DMS53 (cell line): ENCODE results near the gene NTM.

Experiments
- DNase-seq: peaks from one replicate; lab custom pipeline; 2025; lab: John Stamatoyannopoulos, UW

NTM gene

DNA sequence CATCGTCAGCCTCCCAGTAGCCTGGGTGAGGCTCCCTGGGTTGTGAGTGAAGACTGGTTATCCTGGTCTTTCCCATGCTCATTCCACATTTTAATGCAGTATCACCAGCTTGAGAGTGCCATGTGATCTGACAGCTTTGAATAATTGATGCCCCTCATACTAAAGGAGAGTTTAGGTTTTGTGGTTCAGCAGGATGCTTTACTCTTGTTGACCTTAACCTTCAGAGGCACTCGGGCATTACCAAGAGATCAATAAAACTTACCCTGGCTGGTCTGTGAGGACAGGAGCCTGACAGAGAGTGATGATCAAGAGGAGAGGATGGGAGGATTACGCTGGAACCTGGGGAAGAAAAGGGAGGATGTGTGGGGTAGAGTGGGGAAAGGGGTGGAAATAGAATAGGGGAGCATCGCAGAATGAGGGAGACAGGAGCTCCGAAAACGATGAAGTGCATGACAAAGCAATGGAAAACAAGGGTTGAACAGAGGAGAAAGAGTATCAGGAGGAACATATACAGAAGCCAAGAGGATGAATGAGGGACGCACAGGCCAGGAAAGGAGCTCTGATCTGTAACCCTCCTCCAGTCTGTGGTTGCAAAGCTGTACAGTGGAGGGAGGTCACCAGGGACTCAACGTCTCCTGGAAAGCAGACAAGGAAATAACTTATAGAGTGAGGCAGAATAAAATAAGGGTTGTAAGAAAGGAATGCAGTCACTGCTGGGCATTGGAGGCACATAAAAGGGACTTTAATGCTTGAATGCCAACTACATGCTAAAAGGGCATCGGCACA, 594.5 kb downstream of the NTM start:
- DNase-seq, result no peak

DNA sequence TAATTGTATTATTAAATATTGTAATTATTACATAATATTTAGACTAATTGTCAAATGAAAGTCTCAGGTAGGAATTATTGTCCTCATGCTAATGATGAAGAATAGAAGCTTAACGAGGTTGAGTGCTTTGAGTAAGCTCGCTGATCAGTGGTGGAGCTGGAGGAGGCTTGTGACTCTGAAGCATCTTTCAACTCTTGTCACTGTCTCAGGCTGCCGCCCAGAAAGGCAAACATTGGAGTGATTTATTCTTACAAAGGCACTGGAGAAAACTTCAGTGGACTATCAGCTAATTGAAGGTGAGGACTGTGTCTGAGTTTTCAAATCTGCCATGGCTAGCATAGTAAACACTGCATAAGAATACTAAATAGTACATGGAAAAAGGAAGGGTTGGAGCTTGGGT, 595.1 kb downstream of the NTM start:
- DNase-seq, result no peak

DNA sequence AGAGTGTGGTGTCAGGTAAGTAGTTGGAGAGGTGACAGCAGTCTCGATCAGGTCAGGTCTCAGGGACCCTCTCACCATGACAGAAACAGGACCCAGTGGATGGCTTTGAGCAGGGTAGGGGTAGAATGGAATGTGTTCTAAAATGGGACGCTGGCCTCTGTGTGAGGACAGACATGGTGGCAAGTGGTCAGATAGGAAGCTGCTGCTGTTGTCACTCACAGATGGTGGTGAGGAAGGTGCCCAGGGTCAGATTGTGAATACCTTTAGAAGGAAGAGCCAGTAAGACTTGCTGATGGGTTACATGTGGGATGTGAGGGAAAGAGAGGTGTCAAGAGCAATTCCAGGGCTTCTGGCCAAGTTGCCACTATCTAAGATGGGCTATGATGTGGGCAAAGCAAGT, 596.3 kb downstream of the NTM start:
- DNase-seq, result no peak

DNA sequence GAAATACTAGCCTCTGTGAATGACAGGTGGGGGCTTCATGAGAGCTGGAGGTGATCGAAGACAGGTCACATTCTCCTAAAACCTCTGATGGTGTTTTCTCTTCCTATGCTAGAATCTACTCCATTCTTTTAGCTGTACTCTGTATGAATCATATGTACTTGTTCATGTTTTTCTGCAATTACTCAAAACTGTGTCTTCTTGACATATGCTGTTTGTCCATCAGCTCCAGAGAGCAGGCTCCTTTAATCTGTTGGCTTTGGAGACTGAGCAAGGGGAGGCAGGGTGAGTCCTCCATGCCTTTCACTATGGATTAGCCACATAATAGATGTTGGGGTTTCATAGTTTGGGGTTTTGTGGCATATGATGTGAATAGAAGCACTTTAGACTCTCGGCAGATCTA, 598.8 kb downstream of the NTM start:
- DNase-seq, result no peak

DNA sequence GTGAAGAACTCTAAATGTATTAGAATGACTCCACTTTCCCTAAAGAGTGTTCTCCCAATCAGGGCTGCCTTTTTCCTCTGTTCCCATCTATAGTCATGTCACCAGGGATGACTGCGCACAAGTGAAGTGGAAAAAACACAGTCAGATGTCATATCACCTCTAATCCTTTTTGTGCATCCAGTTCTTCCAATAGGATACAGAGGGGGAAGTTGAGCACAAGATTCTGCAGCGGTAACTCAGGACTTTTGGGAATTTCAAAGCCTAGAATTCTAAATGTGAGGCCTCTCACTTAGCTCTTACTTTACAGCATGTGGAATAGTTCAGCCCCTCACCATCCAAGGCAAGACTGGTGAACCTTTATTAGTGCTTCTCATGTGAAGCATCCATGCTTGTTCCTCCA, 602.6 kb downstream of the NTM start:
- no peak for DNase-seq

DNA sequence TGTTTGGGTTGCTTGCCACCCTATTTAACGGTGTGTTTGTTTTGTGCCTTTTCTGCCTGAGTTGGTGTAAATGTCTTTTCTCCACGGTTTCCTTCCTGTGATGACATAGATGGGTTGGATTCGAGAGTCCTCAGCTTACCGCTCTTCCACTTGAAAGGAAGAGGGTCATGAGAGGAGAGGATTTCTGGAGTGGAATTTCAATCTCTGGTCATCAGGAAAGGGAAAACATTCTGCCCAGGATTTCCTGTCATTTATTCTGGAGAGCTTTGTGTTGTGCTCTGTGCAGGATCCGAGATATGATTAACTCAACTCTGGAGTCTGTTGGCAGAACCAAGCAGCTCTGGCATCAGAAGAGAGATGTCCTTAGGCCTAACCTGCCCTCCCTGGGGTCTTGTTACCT, 605.2 kb downstream of the NTM start:
- peak; percentile 79 for DNase-seq

DNA sequence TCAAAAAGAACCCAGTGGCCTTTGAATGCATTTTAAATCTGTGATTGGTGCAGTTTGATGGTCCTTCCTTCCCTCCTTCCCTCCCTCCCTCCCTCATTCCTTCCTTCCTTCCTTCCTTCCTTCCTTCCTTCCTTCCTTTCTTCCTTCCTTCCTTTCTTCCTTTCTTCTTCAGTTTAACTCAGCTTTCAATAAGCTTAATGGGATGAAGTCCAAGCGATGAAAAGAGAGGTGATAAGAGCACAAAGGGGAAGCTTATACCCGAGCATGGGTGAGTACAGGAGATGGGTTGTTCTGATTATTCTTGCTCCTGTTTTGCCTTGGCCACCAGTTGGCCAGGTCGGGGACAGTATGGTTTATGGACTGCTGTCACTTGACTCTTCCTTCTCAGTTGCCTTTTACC, 605.6 kb downstream of the NTM start:
- no peak for DNase-seq

DNA sequence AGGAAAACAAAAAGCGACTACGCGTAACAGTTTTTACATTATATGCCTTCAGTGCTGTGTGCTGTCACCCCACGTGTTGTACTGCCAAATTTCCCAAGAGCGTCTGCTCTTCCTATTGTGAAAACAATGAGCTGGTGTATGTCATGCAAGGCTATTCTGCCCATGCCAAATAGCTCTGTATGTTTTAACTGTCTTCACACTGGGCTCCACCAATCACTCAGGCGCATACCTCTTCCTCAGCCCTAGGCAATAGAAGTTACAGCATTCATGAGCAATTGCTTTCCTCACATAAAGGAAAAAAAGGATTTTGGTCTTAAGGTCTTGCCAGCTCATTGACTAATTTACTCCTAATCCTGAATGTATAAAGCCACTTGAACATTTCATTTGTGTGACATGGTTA, 606.8 kb downstream of the NTM start:
- DNase-seq, result no peak

DNA sequence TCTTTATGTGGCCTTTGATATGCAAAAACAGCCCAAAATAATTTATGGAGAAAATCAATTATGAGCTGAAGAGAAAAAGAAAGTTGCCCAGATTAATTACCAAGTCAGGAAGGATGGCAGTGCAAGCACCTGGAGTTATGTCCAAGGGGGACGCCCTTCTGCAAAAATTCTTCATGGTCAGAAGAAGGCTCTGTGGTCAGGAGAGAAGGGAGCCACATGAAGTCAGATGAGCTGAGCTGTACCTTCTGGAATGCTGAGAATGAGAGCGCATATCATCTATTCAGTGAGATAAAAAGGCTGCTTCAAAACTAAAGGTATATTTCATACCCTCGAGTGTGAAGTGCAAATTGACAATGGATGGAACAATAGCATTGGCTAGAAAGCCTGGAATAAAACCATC, 607.4 kb downstream of the NTM start:
- no peak for DNase-seq

DNA sequence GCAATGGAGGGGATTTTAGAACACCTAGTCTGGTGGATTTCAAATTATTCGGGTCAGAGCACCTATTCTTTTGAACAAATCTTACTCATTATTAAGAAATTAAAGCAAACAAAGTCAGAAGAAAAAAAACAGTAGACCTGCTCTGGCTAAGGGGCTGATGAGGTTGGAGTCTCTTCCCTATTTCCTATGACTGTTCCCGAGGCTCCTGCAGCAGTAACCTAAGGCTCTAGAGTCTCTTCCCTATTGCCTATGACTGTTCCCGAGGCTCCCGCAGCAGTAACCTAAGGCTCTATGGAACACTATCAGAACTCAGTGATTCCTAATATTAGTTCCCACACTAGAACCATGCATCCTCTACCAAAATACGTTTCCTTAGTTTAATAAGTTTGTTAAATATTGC, 607.9 kb downstream of the NTM start:
- no peak for DNase-seq

DNA sequence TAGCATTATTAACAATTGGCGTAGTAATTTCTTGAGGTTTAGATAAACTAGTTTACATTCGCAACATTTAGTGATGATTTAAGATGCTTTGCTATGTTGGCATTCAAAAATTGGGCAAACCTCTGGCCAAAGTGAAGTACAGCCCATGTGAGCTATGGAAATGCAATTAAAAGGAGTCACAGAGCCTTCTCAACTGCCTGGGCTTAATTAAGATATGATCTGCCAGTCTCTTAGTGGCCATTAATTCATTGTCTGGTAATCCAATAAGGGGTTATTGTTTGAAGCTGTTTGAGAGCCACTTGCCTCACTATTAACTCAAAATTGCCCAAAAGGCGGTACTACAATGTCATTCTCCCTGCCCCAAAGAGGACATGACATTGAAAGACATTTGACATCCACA, 608.9 kb downstream of the NTM start:
- no peak for DNase-seq

DNA sequence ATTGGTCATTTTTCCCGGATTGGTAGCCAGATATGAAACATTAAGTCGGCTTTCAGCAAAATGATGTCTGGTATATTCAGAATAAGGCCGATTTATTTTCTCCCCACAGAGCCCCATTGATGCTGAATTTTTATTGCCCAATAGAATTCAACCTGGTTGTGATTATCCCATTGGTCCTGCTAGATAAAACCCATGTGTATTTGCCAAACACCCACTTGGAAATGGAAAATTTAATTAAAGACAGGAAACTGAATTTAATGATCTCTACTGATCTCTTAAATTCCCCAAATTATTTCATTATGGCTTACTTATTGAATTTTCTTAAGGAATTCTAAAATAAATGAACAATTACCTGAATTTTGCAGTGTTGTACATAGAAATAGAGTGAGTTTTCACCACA, 609.8 kb downstream of the NTM start:
- no peak for DNase-seq

DNA sequence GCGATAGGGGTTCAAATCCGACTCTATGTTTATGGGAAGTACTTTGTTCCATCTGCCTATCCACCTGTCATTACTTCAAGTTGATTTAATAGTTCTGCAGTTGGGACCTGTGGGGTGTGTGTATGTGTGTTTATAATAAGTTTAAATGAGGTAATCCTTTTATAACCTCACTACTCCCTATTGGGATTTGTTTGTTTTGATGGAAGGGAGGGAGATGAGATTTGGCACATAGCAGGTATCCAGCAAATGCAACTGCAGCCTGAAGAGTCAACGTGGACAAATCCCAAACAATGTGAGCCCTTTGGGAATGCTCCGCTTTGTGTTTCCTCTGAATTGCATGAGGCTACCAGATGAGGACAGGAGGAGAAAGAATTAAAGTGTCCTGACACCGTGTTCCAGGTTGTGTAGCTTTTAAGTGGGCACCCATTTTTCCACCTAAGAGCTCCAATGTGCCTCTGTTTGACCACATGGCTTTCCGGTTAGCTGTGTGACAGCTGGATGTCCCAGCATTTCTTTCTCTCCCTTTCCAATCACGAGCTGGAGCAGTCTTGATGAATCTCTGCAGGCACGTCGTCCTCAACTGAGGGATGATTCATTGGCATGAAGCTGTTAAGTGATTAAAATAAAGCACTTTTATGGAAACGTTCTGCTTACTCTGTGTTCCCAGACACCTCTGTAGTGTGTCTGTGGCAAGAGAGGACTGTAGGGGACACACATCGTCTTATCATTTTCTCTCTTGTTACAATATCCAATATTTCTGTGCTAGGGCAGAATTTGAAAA, 610.7 kb downstream of the NTM start:
- DNase-seq, result no peak

DNA sequence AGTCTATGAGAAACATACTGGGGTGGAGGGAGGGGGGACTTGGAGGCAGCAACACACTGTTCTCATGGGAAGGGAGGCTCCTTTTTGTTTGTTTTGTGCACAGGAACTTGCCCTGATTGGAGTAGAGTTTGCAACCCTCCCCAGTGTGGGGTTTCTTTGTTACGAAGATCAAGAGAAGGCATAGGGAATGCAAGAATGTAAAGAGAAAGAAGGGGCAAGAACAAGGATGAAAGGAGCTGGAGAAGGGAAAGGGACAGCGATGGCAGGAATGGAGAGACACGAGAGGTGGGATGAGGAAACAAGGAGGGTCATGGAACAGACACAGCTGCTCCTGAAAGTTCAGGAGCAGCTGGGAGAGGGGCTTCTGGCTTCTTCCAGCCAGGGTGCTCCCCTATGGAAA, 611.7 kb downstream of the NTM start:
- no peak for DNase-seq

DNA sequence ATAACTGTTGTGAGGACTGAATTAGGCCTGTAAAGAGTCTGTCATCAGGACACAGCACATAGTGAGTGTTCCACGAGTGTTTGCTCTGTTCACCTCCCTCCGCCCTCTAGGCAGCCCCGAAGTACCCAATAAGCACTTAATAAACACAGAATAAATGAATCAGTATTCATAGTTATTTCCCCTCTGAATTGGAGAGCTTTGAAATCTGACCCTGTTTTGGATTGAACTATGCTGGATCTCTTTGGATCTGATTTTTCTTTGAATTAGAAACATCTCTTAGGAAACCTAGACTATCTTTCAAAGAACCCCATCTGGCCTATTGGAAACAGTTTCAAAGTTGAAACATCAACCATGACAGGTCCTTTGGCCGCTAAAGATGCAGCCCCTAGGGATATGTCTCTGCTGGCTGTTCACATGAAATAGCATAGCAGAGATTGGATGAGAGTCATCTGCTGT, 615.5 kb downstream of the NTM start:
- no peak for DNase-seq

DNA sequence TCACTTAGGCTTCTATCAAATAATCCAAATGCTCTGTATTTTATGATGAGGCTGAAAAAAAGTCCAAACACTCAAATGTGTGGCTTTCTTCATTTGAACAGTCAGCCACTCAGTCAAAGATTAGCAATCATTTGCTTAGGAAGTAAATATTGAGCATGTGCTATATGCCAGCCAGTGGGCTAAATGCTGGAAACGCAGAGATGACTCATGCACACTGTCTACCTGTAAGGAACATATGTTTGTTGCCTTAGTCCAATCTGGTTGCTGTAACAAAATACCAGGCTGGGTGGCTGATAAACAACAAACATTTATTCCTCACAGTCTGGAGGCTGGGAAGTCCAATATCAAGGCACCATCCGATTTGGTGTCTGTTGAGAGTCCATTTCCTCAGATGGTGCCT, 617.3 kb downstream of the NTM start:
- peak; percentile 74 for DNase-seq

DNA sequence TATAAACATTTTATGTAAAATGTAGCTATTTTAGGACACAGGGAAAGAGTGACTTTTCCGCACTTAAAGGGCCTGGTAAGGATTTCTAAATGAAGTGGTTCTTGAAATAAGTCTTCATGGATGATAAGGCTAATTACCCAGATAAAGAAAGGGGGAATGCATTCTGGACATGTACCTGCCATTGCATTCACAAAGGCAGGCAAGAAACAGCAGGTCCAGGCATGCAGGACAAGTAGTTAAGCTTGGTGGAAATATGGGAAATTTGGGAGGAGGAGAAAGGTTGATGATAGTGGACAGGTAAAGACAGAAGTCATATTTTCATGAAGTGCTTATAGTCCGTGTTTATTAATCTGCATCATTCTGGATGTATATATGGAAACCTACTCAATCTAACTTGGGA, 621.2 kb downstream of the NTM start:
- DNase-seq, result no peak

DNA sequence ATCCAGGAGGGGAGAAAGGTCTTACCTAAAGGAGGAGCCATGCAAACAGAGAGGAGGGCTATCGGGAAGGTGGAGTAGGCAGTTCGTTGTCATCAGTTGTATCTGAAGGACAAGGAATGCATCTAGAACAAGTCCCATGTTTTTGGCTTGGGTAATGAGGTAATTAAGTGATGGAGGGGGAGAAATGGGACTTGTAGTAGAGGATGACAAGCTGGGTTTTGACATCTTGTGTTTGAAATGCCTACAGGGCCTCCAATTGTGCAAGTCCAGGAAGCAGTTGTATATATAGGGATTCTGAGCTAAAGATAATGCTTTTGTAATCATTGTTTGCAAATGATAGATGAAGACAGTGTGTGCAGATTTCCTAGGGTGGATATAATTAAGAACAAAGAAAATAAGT, 622.8 kb downstream of the NTM start:
- no peak for DNase-seq

DNA sequence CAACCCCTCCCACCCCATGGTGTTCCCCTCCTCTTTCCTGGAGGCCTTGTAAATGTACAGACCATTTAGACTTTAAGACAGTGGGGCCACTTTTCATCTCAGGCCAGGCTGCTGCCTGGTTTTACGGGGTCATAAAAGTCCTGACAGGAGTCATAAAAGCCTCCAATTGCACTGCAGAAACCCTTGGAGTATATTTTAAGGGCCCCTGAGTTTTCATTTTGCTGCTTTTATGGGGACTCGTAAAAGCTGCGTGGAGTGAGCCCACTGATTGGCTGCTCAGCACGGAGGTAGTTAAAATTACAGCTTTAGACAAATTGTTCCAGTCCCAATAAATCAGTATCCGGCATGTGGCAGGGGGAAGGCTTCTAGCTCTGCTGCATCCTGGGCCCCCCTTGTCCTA, 627.6 kb downstream of the NTM start:
- DNase-seq, result no peak

DNA sequence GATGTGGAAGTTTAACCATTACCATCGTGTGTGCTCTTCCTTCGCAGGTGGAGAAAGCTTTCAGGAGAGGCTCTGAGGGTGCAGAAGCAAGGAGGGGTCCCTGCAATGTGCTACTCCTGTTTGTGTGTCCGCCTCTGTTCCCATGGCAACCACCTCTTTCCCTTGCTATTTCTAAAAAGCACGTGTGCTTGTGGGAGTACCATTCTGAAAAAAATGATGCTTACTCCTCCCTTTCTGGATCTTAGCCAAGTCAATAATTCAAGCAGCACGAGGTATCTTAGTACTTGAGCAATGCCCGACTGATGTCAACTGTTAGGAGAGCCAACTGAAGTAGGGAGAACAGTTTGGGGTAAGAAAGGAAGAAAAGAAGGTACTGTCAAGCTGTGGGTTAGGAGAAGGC, 628.7 kb downstream of the NTM start:
- DNase-seq, result peak; percentile 12

DNA sequence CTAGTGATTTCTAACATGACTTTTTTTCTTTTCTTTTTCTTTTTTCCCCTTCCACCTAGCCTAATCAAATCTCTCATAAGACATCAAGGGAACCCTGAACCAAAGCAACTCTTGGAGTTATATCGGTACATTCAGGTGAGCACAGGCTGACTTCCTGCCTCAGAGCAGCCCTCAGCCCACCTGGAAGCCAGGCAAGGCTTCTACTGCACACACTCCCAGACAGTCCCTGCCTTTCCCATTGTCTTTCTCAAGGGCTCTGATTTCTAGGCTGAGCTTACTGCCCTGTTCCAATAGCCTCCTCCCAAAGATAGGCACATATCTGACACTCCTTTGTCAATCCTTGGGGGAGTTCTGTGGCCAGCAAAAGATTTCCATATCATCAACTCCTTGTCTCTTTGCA, 629.5 kb downstream of the NTM start:
- no peak for DNase-seq

DNA sequence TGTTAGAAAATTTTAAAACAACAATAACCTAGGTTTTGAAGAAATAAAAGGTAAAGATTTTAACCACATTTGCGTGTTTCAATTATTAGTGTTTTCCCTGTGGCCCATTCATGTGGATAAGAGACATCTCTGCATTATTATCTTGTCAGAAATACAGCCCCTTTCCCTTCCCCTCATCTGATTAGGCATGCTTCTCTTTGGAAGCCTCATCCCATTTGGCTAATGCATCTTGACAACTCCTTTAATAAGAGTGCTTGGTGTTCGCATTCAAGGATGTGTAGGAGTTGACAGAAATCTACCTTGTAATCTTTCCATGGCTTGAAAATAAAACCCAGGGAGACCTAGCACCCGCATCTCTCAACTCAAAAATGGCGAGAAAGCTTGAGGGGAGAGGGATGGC, 635.5 kb downstream of the NTM start:
- no peak for DNase-seq

DNA sequence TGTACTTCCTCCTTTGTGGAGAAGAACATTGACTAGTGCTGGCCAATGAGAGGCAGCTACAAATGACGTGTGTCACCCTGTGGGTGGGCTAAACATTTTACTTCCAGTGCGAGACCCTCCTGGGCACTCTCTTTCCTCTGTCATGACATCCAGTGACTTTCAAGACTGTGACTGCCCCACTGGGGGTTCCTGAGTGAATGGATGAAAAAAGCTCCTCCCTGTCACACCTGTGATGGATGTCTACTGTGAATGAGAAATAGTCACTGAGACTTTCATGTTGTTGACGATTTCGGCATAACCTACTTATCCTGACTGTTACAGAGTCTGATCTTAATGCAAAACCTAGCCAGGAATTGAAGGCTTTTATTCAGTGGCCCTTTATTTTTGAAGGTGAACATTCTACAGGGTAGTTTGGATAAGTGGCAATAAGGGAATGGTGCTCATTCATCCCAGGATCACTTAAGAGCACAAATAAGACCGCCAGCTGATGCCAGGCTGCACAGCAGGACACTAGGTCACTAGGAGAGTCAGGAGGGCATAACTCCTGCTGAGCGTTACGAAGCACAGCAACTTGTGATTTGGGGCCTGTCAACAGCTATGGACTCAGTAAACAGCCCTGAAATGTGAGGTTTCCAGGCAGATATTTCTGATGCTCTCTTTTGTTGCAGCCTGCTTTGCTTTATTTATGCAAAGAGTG, 636.6 kb downstream of the NTM start:
- no peak for DNase-seq
